H1 (cell line): Measurements from ENCODE around the gene NOC3L.

Experiments
- CTCF ChIP-seq, 3 experiments: IDR thresholded peaks; 1 replicate in 2 of 3; 2 replicates in 1 of 3; pipeline versions ENCODE4 v1.5.1 to v1.6.1; 2011; ENCODE audit warnings: low read length in 3 of 3, mild to moderate bottlenecking in 3 of 3, inconsistent platforms in 2 of 3, low read depth in 1 of 3, moderate library complexity in 1 of 3; ENCODE audit not compliant: insufficient read depth in 1 of 3; ENCODE audit errors: control extremely low read depth in 1 of 3
- POLR2A ChIP-seq, 2 experiments: IDR thresholded peaks; 1 replicate in 1 of 2; 2 replicates in 1 of 2; pipeline ENCODE4 v1.6.1; 2011; ENCODE audit warnings: low read depth in 2 of 2, low read length in 2 of 2, mild to moderate bottlenecking in 2 of 2; ENCODE audit errors: control extremely low read depth in 1 of 2
- POLR2AphosphoS5 ChIP-seq: IDR thresholded peaks from 2 replicates; pipeline ENCODE4 v1.6.1; 2011; ENCODE audit warnings: low read depth, low read length

- no peak for TF ChIP-seq POLR2AphosphoS5
- no peak for TF ChIP-seq CTCF (IDR thresholded peaks at IDR 0.05; ENCODE audit: control extremely low read depth in 1 of 3, insufficient read depth in 1 of 3, low read depth in 1 of 3, low read length in 3 of 3)
- TF ChIP-seq POLR2A (IDR thresholded peaks at IDR 0.05; ENCODE audit: control extremely low read depth in 1 of 2, low read depth in 2 of 2, low read length in 2 of 2), result no peak
Measured at GRCh38 chr10:94343151-94343550, 19.6 kb downstream of the NOC3L start.
